ENCODE results near the gene CHD2.

- TF ChIP-seq CTCF (IDR thresholded peaks at IDR 0.05; ENCODE audit: extremely low read depth in 1 of 2, insufficient read depth in 1 of 2, low read depth in 1 of 2, low read length in 2 of 2): no peak
- no peak for TF ChIP-seq POLR2A (IDR thresholded peaks at IDR 0.05; ENCODE audit: low read depth, low read length)
- TF ChIP-seq EZH2 (IDR thresholded peaks at IDR 0.05; ENCODE audit: borderline replicate concordance, low read depth, low read length, severe bottlenecking): no peak
- no peak for TF ChIP-seq MAX (IDR thresholded peaks at IDR 0.05; ENCODE audit: insufficient read depth, insufficient read length)
- TF ChIP-seq FOS (IDR thresholded peaks at IDR 0.05; ENCODE audit: borderline replicate concordance, insufficient read depth, low read length): no peak
Measured at GRCh38 chr15:93066834-93067648, 166.9 kb downstream of the CHD2 start.
